RWPE1 (cell line): ENCODE results near the gene ORAI1.
"Not testable (repeated sequence)": the region's sequence is repeated elsewhere in the genome, so short reads cannot be mapped to it uniquely, and the experiment has no call there.

Experiments
- CTCF ChIA-PET: fragments of 350-600 bp; sonication (Branson Sonifier 250); formaldehyde crosslinking; extraction: SDS; loops from one replicate; lab custom pipeline; 2021; lab: Yijun Ruan, JAX
- POLR2A ChIA-PET: fragments of 400-600 bp; formaldehyde crosslinking; extraction: SDS; loops from one replicate; lab custom pipeline; 2020; ENCODE audit warnings: antibody characterized with exemption; ENCODE audit not compliant: low non-redundant PET; lab: Yijun Ruan, JAX
- DNase-seq: peaks from one replicate; pipeline ENCODE4 v3.0.0; 2012; ENCODE audit warnings: low spot score
- H3K27ac ChIP-seq: fragments of 450-650 bp; 2 replicates; pipeline ENCODE4 v1.5.1; 2017
- TF ChIP-seq, protein P1 (sequence below): fragments of 450-650 bp; conservative IDR thresholded peaks from 2 replicates; pipeline ENCODE4 v1.5.1; 2017; ENCODE audit warnings: low read depth, mild to moderate bottlenecking

ORAI1 gene

DNA sequence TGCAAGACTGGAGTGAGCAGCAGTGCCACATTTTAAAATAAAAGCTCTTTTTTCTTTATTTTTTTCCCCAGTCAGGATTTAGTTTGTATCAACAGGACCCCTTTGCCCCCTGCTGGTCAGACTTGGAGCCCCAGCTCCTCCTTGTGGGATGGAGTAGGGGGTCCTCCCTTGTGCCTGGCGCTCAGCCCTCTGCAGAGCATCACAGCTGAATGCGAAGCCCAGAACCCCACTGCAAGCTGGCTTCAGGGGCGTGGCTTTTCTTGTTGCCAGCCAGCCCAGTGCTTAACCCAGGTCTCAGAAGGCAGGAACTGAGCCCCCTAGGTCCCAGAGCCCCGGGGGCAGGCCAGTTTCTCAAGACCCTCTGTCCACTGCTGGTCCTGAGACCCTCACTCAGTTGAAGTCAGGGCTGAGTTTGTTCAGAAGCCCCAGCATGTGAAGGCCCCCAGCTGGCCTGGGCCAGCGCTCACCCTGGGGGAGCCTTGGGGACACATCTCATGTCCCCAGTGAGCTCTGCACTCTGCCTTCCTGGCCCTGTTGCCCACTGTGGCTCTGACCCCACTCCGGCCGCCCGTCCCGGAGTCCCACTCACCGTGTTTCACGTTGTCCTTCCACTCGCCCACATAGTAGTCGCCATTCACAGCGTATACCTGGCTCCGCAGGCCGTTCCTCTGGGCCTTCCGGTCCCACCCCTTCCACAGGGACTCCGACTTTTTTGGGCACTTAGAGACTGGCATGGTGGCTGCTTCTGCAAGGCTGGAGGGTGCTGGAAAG is 42.6 kb downstream of the ORAI1 start:
- ChIA-PET CTCF (interaction anchor here (0.5 to 1.5 kb wide), 18 partner anchors 9 to 196 kb away, joined by 3 to 15 read pairs (median 4); no protein-coding TSS in a partner anchor), POLR2A (no interaction called here)
- H3K27ac ChIP-seq = no peak overlapping the region
- TF ChIP-seq, protein P1, sequence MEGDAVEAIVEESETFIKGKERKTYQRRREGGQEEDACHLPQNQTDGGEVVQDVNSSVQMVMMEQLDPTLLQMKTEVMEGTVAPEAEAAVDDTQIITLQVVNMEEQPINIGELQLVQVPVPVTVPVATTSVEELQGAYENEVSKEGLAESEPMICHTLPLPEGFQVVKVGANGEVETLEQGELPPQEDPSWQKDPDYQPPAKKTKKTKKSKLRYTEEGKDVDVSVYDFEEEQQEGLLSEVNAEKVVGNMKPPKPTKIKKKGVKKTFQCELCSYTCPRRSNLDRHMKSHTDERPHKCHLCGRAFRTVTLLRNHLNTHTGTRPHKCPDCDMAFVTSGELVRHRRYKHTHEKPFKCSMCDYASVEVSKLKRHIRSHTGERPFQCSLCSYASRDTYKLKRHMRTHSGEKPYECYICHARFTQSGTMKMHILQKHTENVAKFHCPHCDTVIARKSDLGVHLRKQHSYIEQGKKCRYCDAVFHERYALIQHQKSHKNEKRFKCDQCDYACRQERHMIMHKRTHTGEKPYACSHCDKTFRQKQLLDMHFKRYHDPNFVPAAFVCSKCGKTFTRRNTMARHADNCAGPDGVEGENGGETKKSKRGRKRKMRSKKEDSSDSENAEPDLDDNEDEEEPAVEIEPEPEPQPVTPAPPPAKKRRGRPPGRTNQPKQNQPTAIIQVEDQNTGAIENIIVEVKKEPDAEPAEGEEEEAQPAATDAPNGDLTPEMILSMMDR = peak; percentile 48
- DNase-seq = no peak

DNA sequence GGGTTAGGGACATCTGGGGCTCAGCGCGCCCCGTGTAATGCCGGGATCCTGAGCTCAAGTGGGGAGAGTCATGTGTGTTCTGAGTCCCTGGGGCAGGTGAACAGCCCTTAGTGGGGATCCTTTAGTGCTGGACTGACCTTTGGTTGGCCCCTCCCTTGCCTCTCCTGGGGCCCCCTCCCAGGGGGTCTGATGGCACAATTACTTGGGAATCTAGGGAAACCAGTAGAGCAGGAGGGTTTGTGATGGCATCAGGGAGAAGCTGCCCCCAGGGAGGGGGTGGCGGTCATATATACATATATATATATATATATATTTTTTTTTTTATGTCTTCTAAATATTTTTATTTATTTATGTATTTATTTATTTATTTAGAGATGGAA is 43.2 kb downstream of the ORAI1 start, which contains the start of gene MORN3:
MORN3 (minus strand) TSS at position 134 of the 380 bp plus-strand sequence. CDS start 171 bp downstream, outside the sequence.
- peak within 1 kb of the TSS; percentile 23; the same call in 1 of the 2 replicates for H3K27ac ChIP-seq
- CTCF ChIA-PET = interaction anchor here (0.6 to 1.4 kb wide), 3 partner anchors 9 to 161 kb away, joined by 3 to 5 read pairs (median 3); no protein-coding TSS in a partner anchor
- TF ChIP-seq, protein P1 = no peak
- POLR2A ChIA-PET = no interaction called here
- no peak for DNase-seq

DNA sequence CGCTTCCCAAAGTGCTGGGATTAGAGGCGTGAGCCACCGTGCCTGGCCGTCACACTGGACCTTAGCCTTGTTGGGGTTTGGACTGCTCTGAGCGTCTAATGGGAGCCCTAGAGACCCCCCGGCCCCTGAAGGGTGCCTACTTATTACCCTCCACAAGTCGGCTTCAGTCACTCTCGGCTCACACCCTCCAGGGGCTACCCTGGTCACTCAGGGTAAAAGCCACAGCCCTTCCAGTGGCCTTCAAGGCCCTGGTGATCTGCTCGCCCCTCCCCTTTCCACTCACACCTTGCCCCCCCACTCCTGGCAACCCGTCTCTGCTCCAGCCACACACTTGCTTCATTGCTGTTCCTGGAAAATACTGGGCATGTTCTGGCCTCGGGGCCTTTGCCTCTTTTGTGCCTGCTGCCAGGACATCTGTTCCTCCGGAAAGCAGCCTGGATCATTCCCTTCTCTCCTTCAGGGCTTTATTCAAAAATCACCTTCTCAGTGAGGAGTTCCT is 46.7 kb downstream of the ORAI1 start:
- CTCF ChIA-PET = no interaction called here
- peak; percentile 29 for DNase-seq
- POLR2A ChIA-PET = no interaction called here
- TF ChIP-seq, protein P1 = no peak
- peak overlapping the region; percentile 79 for H3K27ac ChIP-seq

DNA sequence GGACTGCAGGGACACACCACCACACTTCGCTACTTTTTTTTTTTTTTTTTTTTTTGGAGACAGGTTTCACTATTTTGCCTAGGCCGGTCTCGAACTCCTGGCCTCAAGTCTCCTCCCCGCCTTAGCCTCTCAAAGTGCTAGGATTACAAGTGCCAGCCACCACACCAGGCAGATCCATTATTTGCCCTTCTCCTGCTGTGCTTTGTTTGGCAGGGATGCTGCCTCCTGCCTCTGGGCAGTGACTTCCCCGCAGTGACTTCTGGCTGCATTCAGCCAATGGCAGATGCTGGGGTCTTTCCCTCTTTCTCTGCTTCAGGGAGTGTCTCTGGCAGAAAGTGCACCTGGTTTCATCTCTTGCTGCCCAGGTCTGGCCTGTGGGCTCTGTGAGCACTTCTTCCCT is 49.9 kb downstream of the ORAI1 start:
- H3K27ac ChIP-seq = no peak overlapping the region
- CTCF ChIA-PET = no interaction called here
- POLR2A ChIA-PET = no interaction called here
- DNase-seq = no peak
- TF ChIP-seq, protein P1 = no peak

DNA sequence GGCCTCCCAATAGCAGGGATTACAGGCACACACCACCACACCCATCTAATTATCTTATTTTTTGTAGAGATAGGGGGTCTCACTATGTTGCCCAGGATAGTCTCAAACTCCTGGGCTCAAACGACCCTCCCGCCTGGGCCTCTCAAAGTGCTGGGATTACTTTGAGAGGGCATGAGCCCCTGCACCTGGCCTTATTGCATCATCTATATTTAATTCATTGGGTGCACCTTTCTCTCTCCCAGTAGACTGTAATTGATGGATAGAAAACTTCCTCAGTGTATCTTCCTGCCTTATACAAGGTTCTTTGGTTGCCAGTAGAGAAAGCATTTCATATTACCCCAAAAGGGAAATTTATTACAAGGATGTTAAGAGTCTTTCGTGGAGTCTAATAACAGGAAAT is 52.0 kb downstream of the ORAI1 start:
- TF ChIP-seq, protein P1 = no peak
- no peak overlapping the region for H3K27ac ChIP-seq
- ChIA-PET POLR2A (no interaction called here), CTCF (interaction anchor here (0.7 kb wide), 1 partner anchor 80 kb away, joined by 3 read pairs; no protein-coding TSS in a partner anchor)
- DNase-seq = no peak

DNA sequence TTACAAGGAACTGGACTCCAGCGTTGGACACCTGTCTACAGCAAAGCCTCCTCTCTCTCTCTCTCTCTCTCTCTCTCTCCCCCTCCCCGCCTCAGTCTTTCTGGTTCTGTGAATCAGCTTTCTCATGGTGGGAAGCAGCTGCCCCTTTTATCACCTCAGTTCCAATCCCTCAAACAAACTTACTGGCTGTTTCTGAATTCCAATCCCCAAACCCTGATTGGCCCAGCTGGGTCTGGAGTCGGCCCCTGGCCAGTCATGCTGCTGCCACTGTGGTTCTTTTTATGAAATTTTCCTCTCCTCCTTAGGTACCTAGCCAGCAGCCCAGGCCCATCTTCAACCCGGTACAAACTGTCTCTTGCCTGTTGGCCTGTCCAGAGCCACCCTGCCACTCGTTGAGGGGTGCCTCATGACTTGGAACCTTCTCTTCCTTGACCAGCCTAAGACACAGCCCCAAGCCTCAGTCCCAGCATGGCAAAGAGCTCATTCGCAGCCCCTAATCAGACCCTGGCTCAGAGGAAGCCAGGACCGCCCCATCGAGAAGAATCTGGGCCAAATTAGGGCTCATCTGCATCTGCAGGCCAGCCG is 52.5 kb downstream of the ORAI1 start:
- POLR2A ChIA-PET = no interaction called here
- no peak overlapping the region for H3K27ac ChIP-seq
- CTCF ChIA-PET = interaction anchor here (0.6 to 1.0 kb wide), 3 partner anchors 10 to 178 kb away, joined by 3 to 5 read pairs (median 4); no protein-coding TSS in a partner anchor
- TF ChIP-seq, protein P1 = no peak
- DNase-seq = no peak

DNA sequence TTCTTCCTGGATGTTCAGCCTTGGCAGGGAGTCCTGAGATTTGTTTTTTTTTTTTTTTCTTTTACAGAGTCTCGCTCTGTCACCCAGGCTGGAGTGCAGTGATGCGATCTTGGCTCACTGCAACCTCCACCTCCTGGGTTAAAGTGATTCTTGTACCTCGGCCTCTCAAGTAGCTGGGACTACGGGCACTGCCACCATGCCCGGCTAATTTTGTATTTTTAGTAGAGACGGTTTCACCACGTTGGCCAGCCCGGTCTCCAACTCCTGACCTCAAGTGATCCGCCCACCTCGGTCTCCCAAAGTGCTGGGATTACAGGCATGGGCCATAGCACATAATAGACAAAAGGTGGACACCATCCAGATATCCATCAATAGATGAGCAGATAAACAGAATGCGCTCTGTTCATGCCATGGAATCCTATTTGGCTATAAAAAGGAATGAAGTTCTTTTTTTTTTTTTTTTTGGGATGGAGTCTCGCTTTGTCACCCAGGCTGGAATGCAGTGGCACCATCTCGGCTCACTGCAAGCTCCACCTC is 53.4 kb downstream of the ORAI1 start:
- DNase-seq, H3K27ac ChIP-seq, POLR2A ChIA-PET: not testable (repeated sequence)
- CTCF ChIA-PET = interaction anchor here (0.6 to 1.8 kb wide), 4 partner anchors 11 to 1558 kb away, joined by 3 to 7 read pairs (median 4); no protein-coding TSS in a partner anchor
